HG03064 (cell line): ENCODE data around the gene PCED1B.
"Not testable (repeated sequence)": the region's sequence is repeated elsewhere in the genome, so short reads cannot be mapped to it uniquely, and the experiment has no call there.

Experiments used
- ATAC-seq: cut with Tn5 transposase; IDR thresholded peaks from one replicate; pipeline ENCODE4 v1.9.1; 2021; ENCODE audit warnings: low read depth; ENCODE audit not compliant: unreplicated experiment

PCED1B gene

GRCh38 chr12:47111854-47112253 is 32.4 kb downstream of the PCED1B start:
- ATAC-seq, result no peak

GRCh38 chr12:47112679-47113078 is 33.3 kb downstream of the PCED1B start:
- no peak for ATAC-seq

GRCh38 chr12:47114481-47114892 is 35.1 kb downstream of the PCED1B start:
- no peak for ATAC-seq

- not testable (repeated sequence) for ATAC-seq
Measured at GRCh38 chr12:47117305-47117704, 37.9 kb downstream of the PCED1B start.

- ATAC-seq, result no peak
Measured at GRCh38 chr12:47120736-47121135, 41.3 kb downstream of the PCED1B start.

- ATAC-seq, result no peak
Measured at GRCh38 chr12:47121146-47121545, 41.7 kb downstream of the PCED1B start.

- ATAC-seq, result no peak
Measured at GRCh38 chr12:47122602-47123001, 43.2 kb downstream of the PCED1B start.

- no peak for ATAC-seq
Measured at GRCh38 chr12:47123730-47124129, 44.3 kb downstream of the PCED1B start.

- ATAC-seq, result no peak
Measured at GRCh38 chr12:47124451-47124850, 45.0 kb downstream of the PCED1B start.

GRCh38 chr12:47126246-47126645 is 46.8 kb downstream of the PCED1B start:
- ATAC-seq, result no peak

GRCh38 chr12:47131011-47131410 is 51.6 kb downstream of the PCED1B start:
- ATAC-seq, result no peak

- ATAC-seq, result no peak
Measured at GRCh38 chr12:47134005-47134404, 54.6 kb downstream of the PCED1B start.

- no peak for ATAC-seq
Measured at GRCh38 chr12:47135578-47135977, 56.2 kb downstream of the PCED1B start.

- no peak for ATAC-seq
Measured at GRCh38 chr12:47139000-47139681, 59.7 kb downstream of the PCED1B start.

GRCh38 chr12:47141459-47141858 is 62.0 kb downstream of the PCED1B start:
- ATAC-seq, result no peak

GRCh38 chr12:47144769-47145168 is 65.3 kb downstream of the PCED1B start:
- ATAC-seq, result no peak

GRCh38 chr12:47145188-47145587 is 65.8 kb downstream of the PCED1B start:
- ATAC-seq, result no peak

- ATAC-seq, result no peak
Measured at GRCh38 chr12:47147739-47148138, 68.3 kb downstream of the PCED1B start.

GRCh38 chr12:47149146-47149545 is 69.7 kb downstream of the PCED1B start:
- ATAC-seq, result no peak

GRCh38 chr12:47152095-47152494 is 72.7 kb downstream of the PCED1B start:
- no peak for ATAC-seq

- no peak for ATAC-seq
Measured at GRCh38 chr12:47155457-47156166, 76.2 kb downstream of the PCED1B start.

GRCh38 chr12:47156167-47156736 is 76.8 kb downstream of the PCED1B start:
- no peak for ATAC-seq
